KMS-11 (cell line): ENCODE results near the gene BEND4.
"Not testable (repeated sequence)": the region's sequence is repeated elsewhere in the genome, so short reads cannot be mapped to it uniquely, and the experiment has no call there.

Experiments
- H2AFZ ChIP-seq: fragments of 200-600 bp; sonication (generic); 2 replicates; pipeline ENCODE4 v1.6.1; 2016; ENCODE audit warnings: antibody characterized with exemption, mixed run types, low read depth
- H3K27ac ChIP-seq: fragments of 200-600 bp; sonication (generic); 2 replicates; pipeline ENCODE4 v1.6.1; 2016; ENCODE audit warnings: mild to moderate bottlenecking, mixed run types
- H3K27me3 ChIP-seq: fragments of 200-600 bp; sonication (generic); 2 replicates; pipeline ENCODE4 v1.6.1; 2017; ENCODE audit warnings: mild to moderate bottlenecking, low read depth, mixed run types, moderate library complexity; ENCODE audit not compliant: insufficient read depth
- H3K36me3 ChIP-seq: fragments of 200-600 bp; sonication (generic); 2 replicates; pipeline ENCODE4 v1.6.1; 2017; ENCODE audit warnings: mild to moderate bottlenecking, mixed run types; ENCODE audit not compliant: insufficient read depth
- H3K4me1 ChIP-seq: fragments of 200-600 bp; sonication (generic); 2 replicates; pipeline ENCODE4 v1.6.1; 2016; ENCODE audit warnings: mild to moderate bottlenecking, low read depth, mixed run types; ENCODE audit not compliant: poor library complexity, severe bottlenecking
- H3K4me2 ChIP-seq: fragments of 200-600 bp; sonication (generic); 2 replicates; pipeline ENCODE4 v1.7.0; 2016; ENCODE audit warnings: mild to moderate bottlenecking, mixed run types
- H3K4me3 ChIP-seq: fragments of 200-600 bp; sonication (generic); IDR thresholded peaks from 2 replicates; pipeline ENCODE4 v1.6.1; 2017; ENCODE audit warnings: low read depth, low read length, mixed read lengths; ENCODE audit not compliant: insufficient read depth
- H3K79me2 ChIP-seq: fragments of 200-600 bp; sonication (generic); 2 replicates; pipeline ENCODE4 v1.6.1; 2016; ENCODE audit warnings: low read depth, mixed run types; ENCODE audit not compliant: insufficient read depth
- H3K9ac ChIP-seq: fragments of 200-600 bp; sonication (generic); 2 replicates; pipeline ENCODE4 v1.6.1; 2016; ENCODE audit warnings: mild to moderate bottlenecking, mixed run types
- H4K20me1 ChIP-seq: fragments of 200-600 bp; sonication (generic); 2 replicates; pipeline ENCODE4 v1.6.1; 2016; ENCODE audit warnings: mild to moderate bottlenecking, mixed run types; ENCODE audit not compliant: insufficient read depth
- CTCF ChIP-seq: fragments of 200-600 bp; sonication (generic); conservative IDR thresholded peaks from 2 replicates; pipeline ENCODE4 v1.6.1; 2017; ENCODE audit warnings: low read depth, mild to moderate bottlenecking, antibody characterized with exemption, low read length, moderate library complexity, mixed read lengths

The BEND4 gene

GRCh38 chr4:42167709-42168108 is 15.3 kb upstream of the BEND4 start:
- peak overlapping the region; percentile 90 for H3K4me2 ChIP-seq
- TF ChIP-seq CTCF = no peak
- peak overlapping the region; percentile 45 for H2AFZ ChIP-seq

GRCh38 chr4:42166186-42166585 is 13.7 kb upstream of the BEND4 start:
- not testable (repeated sequence) for H3K4me2 ChIP-seq

More at GRCh38 chr4:42167709-42168108, 15.3 kb upstream of the BEND4 start:
- no peak overlapping the region for H3K4me3 ChIP-seq
- no peaks in the 10 kb centered on the region for H3K27me3 ChIP-seq
- H3K79me2 ChIP-seq = no peaks in the 10 kb centered on the region
- peaks cover 32% of the 10 kb centered on the region for H3K4me1 ChIP-seq
- no peaks in the 10 kb centered on the region for H3K36me3 ChIP-seq
- no peaks in the 10 kb centered on the region for H4K20me1 ChIP-seq
- peak overlapping the region; percentile 73 for H3K27ac ChIP-seq
- peak overlapping the region; percentile 38; the same call in 1 of the 2 replicates for H3K9ac ChIP-seq

GRCh38 chr4:42159271-42160001 is 7.0 kb upstream of the BEND4 start:
- Histone ChIP-seq H3K36me3 (no peaks in the 10 kb centered on the region), H3K4me1 (no peaks in the 10 kb centered on the region), H3K27ac (no peak overlapping the region), H3K27me3 (no peaks in the 10 kb centered on the region), H3K9ac (no peak overlapping the region), H3K79me2 (no peaks in the 10 kb centered on the region), H3K4me3 (no peak overlapping the region), H3K4me2 (no peak overlapping the region), H2AFZ (no peak overlapping the region), H4K20me1 (no peaks in the 10 kb centered on the region)
- no peak for TF ChIP-seq CTCF

More at GRCh38 chr4:42166186-42166585, 13.7 kb upstream of the BEND4 start:
- H3K27me3 ChIP-seq, H3K36me3 ChIP-seq, H2AFZ ChIP-seq, H3K79me2 ChIP-seq, H3K9ac ChIP-seq, H3K4me3 ChIP-seq, H4K20me1 ChIP-seq, H3K27ac ChIP-seq: not testable (repeated sequence)
- peaks cover 32% of the 10 kb centered on the region for H3K4me1 ChIP-seq

GRCh38 chr4:42151568-42152506 is 618 bp downstream of the BEND4 start:
- peak overlapping the region; percentile 42 for H3K9ac ChIP-seq
- H3K36me3 ChIP-seq = no peaks in the 10 kb centered on the region
- no peaks in the 10 kb centered on the region for H4K20me1 ChIP-seq
- H3K4me3 ChIP-seq = peak overlapping the region; percentile 8
- H2AFZ ChIP-seq = peak overlapping the region; percentile 75
- TF ChIP-seq CTCF = no peak
- no peaks in the 10 kb centered on the region for H3K27me3 ChIP-seq
- H3K27ac ChIP-seq = no peak overlapping the region
- no peaks in the 10 kb centered on the region for H3K4me1 ChIP-seq
- peak overlapping the region; percentile 36; the same call in 1 of the 2 replicates for H3K4me2 ChIP-seq
- no peaks in the 10 kb centered on the region for H3K79me2 ChIP-seq
